ENCODE measurements around the gene NXPE4.
"Not testable (repeated sequence)": the region's sequence is repeated elsewhere in the genome, so short reads cannot be mapped to it uniquely, and the experiment has no call there.

NXPE4 gene

DNA sequence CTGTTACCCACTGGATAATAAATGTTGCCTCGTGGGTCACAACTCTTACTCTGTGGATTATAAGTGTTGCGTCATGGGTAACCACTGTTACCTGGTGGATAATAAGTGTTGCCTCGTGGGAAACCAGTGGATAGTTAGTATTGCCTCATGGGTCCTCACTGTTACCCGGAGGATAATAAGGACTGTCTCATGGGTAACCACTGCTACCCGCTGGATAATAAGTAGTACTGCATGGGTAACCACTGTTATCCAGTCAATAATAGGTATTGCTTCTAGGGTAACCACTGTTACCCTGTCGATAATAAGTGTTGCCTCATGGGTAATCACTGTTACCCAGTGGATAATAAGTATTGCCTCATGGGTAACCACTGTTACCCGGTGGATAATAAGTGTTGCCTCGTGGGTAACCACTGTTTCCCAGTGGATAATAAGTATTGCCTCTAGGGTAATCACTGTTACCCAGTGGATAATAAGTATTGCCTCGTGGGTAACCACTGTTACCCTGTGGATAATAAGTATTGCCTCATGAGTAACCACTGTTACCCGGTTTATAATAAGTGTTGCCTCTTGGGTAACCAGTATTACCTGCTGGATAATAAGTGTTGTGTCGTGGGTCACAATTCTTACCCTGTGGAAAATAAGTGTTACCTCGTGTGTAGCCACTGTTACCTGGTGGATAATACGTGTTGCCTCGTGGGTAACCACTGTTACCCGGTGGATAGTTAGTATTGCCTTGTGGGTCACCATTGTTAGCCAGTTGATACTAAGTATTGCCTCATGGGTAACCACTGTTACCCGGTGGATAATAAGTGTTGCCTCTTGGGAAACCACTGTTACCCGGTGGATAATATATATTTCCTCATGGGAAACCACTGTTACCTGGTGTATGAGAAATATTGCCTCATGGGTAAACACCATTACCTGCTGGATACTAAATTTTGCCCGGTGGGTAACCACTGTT lies 15.7 kb upstream of the NXPE4 start:
- FAIRE-seq, result no peak

DNA sequence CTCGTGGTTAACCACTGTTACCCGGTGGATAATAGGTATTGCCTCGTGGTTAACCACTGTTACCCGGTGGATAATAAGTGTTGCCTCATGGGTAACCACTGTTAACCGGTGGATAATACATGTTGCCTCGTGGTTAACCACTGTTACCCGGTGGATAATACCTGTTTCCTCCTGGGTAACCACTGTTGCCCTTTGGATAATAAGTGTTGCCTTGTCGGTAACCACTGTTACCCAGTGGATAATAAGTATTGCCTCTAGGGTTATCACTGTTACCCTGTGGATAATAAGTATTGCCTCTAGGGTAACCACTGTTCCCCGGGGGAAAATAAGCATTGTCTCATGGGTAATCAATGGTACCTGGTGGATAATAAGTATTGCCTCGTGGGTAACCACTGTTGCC lies 15.0 kb upstream of the NXPE4 start:
- FAIRE-seq (no peak), DNase-seq (ENCODE audit: low spot score) (no peak)

More for the DNA sequence above, 15.7 kb upstream of the NXPE4 start:
- DNase-seq (ENCODE audit: low spot score), result no peak

DNA sequence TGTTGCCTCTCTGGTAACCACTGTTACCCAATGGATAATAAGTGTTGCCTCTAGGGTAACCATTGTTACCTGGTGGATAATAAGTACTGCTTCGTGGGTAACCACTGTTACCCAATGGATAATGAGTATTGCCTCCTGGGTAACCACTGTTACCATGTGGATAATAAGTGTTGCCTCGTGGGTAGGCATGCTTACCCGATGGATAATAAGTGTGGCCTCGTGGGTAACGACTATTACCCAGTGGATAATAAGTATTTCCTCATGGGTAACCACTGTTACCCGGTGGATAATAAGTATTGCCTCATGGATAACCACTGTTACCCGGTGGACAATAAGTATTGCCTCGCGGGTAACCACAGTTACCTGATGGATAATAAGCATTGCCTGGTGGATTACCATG lies 13.8 kb upstream of the NXPE4 start:
- no peak for FAIRE-seq
- DNase-seq (ENCODE audit: low spot score), result no peak

DNA sequence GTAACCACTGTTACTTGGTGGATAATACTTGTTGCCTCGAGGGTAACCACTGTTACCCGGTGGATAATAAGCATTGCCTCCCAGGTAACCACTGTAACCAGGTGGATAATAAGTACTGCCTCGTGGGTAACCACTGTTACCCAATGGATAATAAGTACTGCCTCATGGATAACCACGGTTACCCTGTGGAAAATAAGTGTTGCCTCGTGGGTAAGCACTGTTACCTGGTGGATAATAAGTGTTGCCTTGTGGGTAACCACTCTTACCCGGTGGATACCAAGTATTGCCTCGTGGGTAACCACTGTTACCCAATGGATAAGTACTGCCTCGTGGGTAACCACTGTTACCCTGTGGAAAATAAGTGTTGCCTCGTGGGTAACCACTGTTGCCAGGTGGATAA lies 13.0 kb upstream of the NXPE4 start:
- FAIRE-seq; DNase-seq (ENCODE audit: low spot score): not testable (repeated sequence)

DNA sequence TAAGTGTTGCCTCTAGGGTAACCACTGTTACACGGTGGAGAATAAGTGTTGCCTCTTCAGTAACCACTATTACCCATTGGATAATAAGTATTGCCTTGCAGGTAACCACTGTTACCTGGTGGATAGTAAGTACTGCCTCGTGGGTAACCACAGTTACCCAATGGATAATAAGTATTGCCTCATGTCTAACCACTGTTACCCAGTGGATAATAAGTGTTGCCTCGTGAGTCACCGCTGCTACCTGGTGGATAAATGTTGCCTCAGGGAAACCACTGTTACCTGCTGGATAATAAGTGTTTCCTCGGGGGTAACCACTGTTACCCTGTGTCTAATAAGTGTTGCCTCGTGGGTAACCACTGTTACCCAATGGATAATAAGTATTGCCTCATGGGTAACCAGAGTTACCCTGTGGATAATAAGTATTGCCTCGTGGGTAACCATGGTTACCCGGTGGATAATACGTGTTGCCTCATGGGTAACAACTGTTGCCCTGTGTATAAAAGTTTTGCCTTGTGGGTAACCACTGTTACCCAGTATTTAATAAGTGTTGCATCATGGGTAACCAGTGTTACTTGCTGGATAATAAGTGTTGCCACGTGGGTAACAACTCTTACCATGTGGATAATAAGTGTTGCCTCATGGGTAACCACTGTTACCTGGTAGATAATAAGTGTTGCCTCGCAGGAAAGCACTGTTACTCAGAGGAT lies 12.3 kb upstream of the NXPE4 start:
- FAIRE-seq (no peak), DNase-seq (ENCODE audit: low spot score) (no peak)

DNA sequence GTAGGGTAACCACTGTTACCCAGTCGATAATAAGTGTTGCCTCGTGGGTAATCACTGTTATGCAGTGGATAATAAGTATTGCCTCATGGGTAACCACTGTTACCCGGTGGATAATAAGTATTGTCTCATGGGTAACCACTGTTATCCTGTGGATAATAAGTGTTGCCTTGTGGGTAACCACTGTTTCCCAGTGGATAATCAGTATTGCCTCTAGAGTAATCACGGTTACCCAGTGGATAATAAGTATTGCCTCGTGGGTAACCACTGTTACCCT lies 11.2 kb upstream of the NXPE4 start:
- not testable (repeated sequence) for DNase-seq (ENCODE audit: low spot score); FAIRE-seq

DNA sequence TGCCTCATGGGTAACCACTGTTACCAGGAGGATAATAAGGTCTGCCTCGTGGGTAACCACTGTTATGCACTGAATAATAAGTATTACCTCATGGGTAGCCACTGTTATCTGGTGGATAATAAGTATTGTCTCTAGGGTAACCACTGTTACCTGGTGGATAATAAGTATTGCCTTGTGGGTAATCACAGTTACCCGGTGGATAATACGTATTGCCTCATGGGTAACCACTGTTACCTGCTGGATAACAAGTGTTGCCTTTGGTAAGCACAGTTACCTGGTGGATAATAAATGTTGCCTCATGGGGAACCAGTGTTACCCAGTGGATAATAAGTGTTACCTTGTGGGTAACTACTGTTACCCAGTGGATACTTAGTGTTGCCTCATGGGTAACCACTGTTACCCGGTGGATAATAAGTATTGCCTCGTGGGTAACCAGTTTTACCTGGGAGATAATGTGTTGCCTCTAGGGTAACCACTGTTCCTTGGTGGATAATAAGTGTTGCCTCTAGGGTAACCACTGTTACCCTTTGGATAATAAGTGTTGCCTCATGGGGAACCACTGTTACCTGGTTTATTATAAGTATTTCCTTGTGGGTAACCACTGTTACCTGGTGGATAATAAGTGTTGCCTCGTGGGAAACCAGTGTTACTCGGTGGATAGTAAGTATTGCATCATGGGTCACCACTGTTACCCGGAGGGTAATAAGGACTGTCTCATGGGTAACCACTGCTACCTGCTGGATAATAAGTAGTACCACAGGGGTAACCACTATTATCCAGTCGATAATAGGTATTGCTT lies 10.6 kb upstream of the NXPE4 start:
- no peak for FAIRE-seq
- DNase-seq (ENCODE audit: low spot score), result no peak

DNA sequence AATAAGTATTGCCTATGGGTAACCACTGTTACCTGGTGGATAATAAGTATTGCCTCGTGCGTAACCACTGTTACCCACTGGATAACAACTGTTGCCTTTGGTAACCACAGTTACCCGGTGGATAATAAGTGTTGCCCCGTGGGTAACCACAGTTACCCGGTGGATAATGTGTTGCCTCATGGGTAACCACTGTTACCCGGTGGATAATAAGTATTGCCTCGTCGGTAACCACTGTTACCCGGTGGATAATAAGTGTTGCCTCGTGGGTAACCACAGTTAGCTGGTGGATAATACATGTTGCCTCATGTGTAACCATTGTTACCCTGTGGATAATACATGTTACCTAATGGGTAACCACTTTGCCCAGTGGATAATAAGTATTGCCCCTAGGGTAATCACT lies 9.8 kb upstream of the NXPE4 start:
- DNase-seq (ENCODE audit: low spot score), result no peak
- no peak for FAIRE-seq

DNA sequence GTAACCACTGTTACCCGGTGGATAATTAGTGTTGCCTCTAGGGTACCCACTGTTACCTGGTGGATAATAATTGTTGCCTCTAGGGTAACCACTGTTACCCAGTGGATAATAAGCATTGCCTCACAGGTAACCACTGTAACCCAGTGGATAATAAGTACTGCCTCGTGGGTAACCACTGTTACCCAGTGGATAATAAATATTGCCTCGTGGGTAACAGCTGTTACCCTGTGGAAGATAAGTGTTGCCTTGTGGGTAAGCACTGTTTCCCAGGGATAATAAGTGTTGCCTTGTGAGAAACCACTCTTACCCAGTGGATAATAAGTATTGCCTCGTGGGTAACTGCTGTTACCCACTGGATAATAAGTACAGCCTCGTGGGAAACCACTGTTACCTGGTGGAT lies 9.3 kb upstream of the NXPE4 start:
- no peak for FAIRE-seq
- no peak for DNase-seq (ENCODE audit: low spot score)

DNA sequence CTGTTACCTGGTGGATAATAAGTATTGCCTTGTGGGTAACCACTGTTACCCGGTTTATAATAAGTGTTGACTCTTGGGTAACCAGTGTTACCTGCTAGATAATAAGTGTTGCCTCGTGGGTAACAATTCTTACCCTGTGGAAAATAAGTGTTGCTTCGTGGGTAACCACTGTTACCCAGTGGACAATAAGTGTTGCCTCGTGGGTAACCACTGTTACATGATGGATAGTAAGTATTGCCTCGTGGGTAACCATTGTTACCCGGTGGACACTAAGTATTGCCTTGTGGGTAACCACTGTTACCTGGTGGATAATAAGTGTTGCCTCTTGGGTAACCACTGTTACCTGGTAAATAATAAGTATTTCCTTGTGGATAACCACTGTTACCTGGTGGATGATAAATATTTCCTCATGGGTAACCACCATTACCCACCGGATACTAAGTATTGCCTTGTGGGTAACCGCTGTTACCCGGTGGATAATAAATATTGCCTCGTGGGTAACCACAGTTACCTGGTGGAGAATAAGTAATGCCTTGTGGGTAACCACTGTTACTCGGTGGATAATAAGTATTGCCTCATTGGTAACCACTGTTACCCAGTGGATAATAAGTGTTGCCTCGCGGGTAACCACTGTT lies 8.7 kb upstream of the NXPE4 start:
- DNase-seq (ENCODE audit: low spot score), result no peak
- FAIRE-seq, result no peak

DNA sequence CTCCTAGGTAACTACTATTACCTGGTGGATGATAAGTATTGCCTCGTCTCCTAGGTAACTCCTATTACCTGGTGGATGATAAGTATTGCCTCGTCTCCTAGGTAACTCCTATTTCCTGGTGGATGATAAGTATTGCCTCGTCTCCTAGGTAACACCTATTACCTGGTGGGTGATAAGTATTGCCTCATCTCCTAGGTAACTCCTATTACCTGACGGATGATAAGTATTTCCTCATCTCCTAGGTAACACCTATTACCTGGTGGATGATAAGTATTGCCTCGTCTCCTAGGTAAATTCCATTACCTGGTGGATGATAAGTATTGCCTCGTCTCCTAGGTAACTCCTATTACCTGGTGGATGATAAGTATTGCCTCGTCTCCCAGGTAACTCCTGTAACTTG lies 7.6 kb upstream of the NXPE4 start:
- not testable (repeated sequence) for DNase-seq (ENCODE audit: low spot score); FAIRE-seq

DNA sequence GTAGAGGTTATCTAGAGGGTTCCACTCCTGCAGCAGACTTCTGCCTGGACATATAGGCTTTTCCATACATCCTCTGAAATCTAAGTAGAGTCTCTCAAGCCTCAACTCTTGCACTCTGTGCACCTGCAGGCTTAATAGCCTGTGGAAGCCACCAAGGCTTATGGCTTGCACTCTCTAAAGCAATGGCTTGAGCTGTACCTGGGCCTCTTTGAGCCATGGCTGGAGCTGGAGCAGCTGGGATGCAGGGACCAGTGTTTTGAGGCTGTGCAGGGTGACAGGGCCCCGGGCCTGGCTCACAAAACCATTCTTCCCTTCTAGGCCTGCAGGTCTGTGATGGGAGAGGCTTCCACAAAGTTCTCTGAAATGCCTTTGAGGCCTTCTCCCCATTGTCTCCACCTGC lies 2.9 kb upstream of the NXPE4 start:
- DNase-seq (ENCODE audit: low spot score) (no peak), FAIRE-seq (no peak)

DNA sequence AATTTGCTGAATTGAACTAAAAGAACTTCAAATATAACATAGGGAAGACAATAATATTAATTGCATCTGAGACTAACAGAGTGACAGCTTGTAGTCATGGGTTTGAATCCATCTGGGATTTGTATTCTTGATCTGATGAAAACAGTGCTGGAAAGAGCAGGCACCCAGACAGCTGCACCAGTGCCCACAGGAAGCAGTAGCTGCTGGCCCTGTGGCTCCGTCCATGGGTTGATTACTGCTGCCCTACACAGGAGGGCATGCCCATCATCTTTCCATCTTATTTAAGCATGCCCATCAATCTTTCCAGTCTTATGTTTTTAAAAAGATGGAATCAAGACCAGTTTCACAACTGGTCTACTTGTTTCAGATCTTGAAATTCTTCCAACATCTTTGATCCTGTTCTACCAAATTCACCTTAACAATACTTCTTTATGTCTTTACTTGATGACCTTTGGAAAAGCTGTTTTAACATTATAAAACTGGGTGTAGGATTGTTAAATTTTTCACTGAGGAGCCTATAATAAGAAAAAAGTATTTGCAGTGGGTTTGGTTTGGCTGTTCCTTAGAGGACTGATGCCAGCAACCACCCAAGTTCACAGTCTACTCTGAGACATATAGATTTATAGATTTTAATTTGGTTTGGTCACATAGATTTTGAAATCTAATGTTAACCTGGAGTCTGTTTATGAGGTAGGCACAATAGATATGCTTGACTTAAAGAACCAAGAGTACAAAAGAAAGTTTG lies 761 bp upstream of the NXPE4 start:
- DNase-seq (ENCODE audit: low spot score) (no peak), FAIRE-seq (no peak)

DNA sequence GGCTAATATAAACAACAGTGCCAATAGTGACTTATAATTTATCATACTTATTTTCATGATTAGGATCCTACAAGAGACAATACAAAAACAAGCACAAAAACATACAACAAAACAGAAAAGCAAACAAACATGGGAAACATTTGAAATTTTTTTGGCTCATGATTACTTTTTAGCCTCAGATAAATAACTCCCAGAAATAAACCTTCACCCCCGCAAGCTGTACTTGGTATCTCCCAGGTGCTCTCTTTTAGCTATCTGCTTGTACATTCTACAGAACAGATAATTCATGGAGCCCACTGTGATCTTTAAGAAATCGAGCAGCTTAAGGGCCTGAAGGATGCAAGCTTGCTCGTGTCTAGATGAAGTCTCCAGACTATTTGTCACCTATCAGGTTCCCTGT lies 883 bp downstream of the NXPE4 start:
- no peak for DNase-seq (ENCODE audit: low spot score)
- FAIRE-seq, result no peak

DNA sequence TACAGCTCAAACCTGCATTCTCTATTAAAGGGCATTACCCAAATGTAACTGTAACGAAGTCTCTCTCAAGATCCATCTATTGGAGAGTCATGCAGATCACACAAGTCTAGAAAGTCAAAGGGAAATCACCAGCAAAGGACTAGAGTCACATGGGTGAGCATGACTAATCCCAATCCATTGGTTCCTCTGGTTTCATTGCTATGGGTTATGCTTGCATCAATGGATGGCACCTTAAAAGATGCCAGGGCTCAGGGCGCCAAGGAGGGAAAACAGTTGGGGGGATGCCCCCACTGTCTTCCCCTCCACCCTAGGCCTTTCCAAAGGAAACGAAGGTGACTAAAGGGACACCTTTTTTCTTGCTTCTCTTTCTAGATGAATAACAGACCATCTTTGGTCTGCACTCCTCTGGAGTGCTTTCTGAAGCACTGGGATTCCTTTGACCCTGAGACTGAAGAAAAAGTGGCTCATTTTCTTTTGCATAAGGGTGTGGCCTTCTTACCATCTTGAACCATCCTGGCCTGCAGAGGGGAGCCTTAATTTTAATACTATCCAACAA lies 8.1 kb downstream of the NXPE4 start:
- DNase-seq (ENCODE audit: low spot score) (no peak), FAIRE-seq (no peak)

DNA sequence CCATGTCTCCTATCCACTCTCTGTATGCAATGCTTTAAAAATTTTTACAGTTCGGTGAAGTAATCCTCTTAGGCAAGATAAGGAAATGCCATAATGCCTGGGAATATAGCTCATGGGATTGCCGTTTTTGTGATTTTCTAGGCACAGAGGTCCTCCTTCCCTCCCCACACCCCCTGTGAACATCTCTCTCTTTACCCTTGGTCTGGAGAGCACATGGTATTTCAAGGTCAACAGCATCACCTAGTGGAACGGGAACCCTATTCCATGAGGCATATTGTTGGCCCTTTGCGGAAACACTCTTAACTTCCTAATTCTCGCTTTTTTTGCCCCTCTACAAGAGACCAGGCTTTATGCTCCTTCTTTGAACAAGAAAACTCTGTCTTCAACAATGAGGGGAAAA lies 8.8 kb downstream of the NXPE4 start:
- no peak for FAIRE-seq
- no peak for DNase-seq (ENCODE audit: low spot score)

DNA sequence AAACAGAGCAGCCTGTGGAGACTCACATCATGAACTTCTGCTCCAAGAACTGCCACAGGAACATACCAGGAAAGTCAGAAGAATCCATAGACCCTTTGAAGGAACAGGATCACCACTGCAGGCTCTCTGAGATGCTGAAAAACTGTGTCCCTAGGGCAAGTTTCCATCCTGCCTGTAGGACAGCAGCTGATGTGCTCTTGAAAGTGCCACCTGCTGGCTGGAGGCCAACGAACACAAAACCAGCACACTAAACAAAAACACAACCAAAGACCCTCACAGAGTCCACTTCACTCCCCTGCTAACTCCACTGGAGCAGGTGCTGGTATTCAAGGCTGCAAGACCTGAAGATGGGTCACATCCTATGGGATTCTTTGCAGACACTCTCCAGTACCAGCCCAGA lies 23.9 kb downstream of the NXPE4 start:
- DNase-seq (ENCODE audit: low spot score) (no peak), FAIRE-seq (no peak)

DNA sequence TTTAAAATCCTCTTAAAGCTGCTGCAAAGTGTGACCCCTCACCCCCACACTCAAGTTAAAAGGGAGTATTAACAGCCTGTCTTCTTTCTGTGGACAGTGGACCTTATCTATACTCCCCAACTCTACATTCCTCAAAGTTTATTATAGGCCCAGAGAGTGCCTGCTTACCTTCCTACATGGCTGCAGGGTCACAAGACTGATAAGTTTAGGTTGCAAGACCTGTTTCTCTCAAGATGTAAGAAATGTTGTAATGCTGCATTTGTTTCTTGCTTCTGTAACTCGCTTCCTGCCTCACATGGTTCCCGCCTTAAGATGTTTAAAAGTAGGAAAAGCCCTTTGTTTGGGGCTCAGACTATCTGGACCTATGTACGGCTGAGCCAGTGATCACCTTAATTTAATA lies 25.8 kb downstream of the NXPE4 start:
- FAIRE-seq, result no peak
- no peak for DNase-seq (ENCODE audit: low spot score)

DNA sequence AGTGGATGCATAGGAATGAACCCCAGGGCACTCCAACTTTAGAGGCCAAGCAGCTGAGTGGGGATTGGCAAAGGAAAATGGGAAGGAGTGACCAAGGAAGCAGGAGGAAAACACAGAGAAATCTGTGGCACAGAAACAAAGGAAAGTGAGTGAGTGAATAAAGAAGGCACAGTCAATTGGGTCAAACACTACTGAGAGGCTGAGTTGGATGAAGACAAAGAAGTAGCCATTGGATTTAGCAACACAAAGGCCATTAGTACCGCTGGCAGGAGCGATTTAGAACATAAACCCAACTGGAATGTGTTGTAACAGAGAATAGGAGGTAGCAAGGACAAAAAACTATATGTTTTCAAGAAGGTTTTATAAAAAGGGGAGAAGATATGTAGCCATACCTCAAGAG lies 29.3 kb downstream of the NXPE4 start:
- DNase-seq (ENCODE audit: low spot score), result no peak
- no peak for FAIRE-seq

DNA sequence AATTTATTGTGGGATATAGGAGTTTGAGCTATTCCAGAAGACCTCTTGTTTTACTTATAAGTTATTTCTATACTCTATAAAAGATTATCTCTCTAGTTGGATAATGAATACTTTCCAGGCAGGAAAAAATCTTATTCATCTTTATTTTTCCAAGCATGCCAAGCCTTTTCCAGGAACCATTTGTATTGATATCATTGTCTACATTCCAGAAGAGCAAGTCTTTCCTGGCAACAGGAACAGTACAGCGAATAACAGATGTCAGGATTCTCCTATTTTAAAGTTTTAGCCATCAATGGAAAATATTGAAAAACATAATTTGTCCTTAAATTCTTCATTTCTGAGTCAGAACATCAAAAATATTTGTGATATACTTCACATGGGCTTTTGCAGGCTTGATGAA lies 30.8 kb downstream of the NXPE4 start:
- FAIRE-seq (no peak), DNase-seq (ENCODE audit: low spot score) (no peak)

DNA sequence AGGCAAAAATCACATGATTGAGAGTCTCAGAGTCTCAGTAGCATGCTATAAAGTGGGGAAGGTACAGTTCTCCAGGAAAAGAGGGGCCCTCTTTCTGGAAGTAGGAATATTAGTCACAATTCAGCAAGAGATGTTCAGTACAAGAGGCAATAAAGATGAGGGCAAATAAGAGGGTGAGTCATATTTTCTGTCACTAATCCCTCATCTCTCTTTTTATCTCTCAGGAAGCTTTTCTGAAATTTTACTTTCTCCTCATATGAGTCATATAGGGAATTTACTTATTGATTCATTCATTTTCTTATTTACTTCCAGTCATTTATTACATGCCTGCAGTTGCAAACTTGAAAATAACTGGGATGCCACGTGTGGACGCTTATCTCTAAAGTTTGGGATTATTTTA lies 32.5 kb downstream of the NXPE4 start:
- DNase-seq (ENCODE audit: low spot score) (no peak), FAIRE-seq (no peak)

Data from RCC 7860 (cell line).